Transverse colon (tissue), 4 donors: ENCODE data around the gene PLCG2. TPM values are rescaled to one million over a fixed set of nuclear protein-coding genes. Genes with fewer than 3 reads are reported as not detected.
A peak's percentile ranks its signal among the peaks of the same experiment; 100 is the strongest.

Source experiments
- DNase-seq: peaks from one replicate; pipeline ENCODE4 v3.0.0-alpha.2; 2019
- H3K27ac ChIP-seq, 4 donors: fragments of 200-600 bp; sonication (generic); 2 replicates each; pipeline ENCODE4 v1.5.1; 2016 to 2018; ENCODE audit warnings: inconsistent platforms in 4 of 4
- H3K27me3 ChIP-seq: fragments of 200-600 bp; sonication (generic); 2 replicates; pipeline ENCODE4 v1.5.1; 2017; ENCODE audit warnings: inconsistent platforms
- H3K36me3 ChIP-seq, 4 donors: fragments of 200-600 bp; sonication (generic); 2 replicates each; pipeline ENCODE4 v1.5.1; 2017 to 2019; ENCODE audit warnings: inconsistent platforms in 4 of 4
- H3K4me1 ChIP-seq, 4 donors: fragments of 200-600 bp; sonication (generic); 2 replicates each; pipeline ENCODE4 v1.5.1; 2017 to 2020; ENCODE audit warnings: inconsistent platforms in 4 of 4
- H3K4me3 ChIP-seq, 4 donors: fragments of 200-600 bp; sonication (generic); 1 replicate in 1 of 4; 2 replicates in 3 of 4; pipeline versions ENCODE4 v1.5.1 to v1.6.1; 2017 to 2019; ENCODE audit warnings: inconsistent platforms in 4 of 4
- H3K9me3 ChIP-seq, 2 donors: fragments of 200-600 bp; sonication (generic); 2 replicates each; pipeline ENCODE4 v1.5.1; 2017 to 2019; ENCODE audit warnings: inconsistent platforms in 2 of 2
- CTCF ChIP-seq, 5 experiments: fragments of 200-600 bp in 3 of 5; fragments of 450-650 bp in 2 of 5; sonication (generic) in 3 of 5; IDR thresholded peaks; 1 replicate in 2 of 5; 2 replicates in 3 of 5; pipeline ENCODE4 v1.5.1; 2016 to 2017; ENCODE audit warnings: antibody characterized with exemption in 5 of 5, inconsistent platforms in 3 of 5, mild to moderate bottlenecking in 2 of 5, moderate library complexity in 1 of 5
- EP300 ChIP-seq: sonication (generic); formaldehyde crosslinking; IDR thresholded peaks from one replicate; pipeline ENCODE4 v1.6.1; 2017; ENCODE audit warnings: antibody characterized with exemption, low read depth
- POLR2A ChIP-seq: fragments of 450-650 bp; IDR thresholded peaks from one replicate; pipeline ENCODE4 v1.6.1; 2016; ENCODE audit warnings: antibody characterized with exemption, mild to moderate bottlenecking, moderate library complexity
- POLR2AphosphoS5 ChIP-seq, 3 donors: sonication (generic); formaldehyde crosslinking; IDR thresholded peaks; one replicate each; pipeline ENCODE4 v1.6.1; 2016; ENCODE audit warnings: antibody characterized with exemption in 3 of 3
- WGBS, 2 donors: methylation state at CpG; one replicate each; pipeline ENCODE4 v1.1.5; 2018; ENCODE audit warnings: low coverage in 1 of 2; 5-methylcytosine and 5-hydroxymethylcytosine counted together
- in situ Hi-C, 4 donors: fragments of 200-750 bp; cut with MboI; loops; one replicate each; pipeline versions ENCODE4 v1.15.0 to v1.15.1; 2017; ENCODE audit warnings: low sequenced_read_pairs in 3 of 4, low pct_ligation_motif_present in 1 of 4, low pct_unique_long_range_greater_than_20kb in 1 of 4
- intact Hi-C: fragments of 100-400 bp; cut with DNase I; formaldehyde crosslinking; loops from one replicate; pipeline ENCODE4 v1.15.1; 2023; ENCODE audit warnings: low total_unique reads
- total RNA-seq, 4 donors: library from RNA; depleted of rRNA; stranded (reverse); fragments of >200 nt; gene quantifications; one replicate each; pipeline ENCODE4 v1.1.0, GENCODE V29; 2016

The PLCG2 gene
- total RNA-seq, 4 donors from 2014 or later = 9.0 to 65.9 (median 28.6) TPM

GRCh38 chr16:81940781-81941560 is 161.9 kb downstream of the PLCG2 start:
- WGBS, 2 donors = 40 to 41% methylated on average over 1 to 3 of the region's 3 CpGs
- Histone ChIP-seq H3K4me3 (no peak overlapping the region), H3K27ac (no peak overlapping the region), H3K9me3 (no peaks in the 10 kb centered on the region), H3K4me1 (no peaks in the 10 kb centered on the region), H3K27me3 (no peaks in the 10 kb centered on the region), H3K36me3 (no peaks in the 10 kb centered on the region)
- in situ Hi-C loops = loop anchor here (10.0 to 25.0 kb wide), 2 partner anchors 284 to 296 kb away; no protein-coding TSS in a partner anchor
- no peak for TF ChIP-seq EP300
- TF ChIP-seq CTCF (IDR thresholded peaks at IDR 0.05) = peak; percentile 40 to 56 (median 40)
- no peak for TF ChIP-seq POLR2A
- TF ChIP-seq POLR2AphosphoS5 (IDR thresholded peaks at IDR 0.05) = no peak
- no peak for DNase-seq
- intact Hi-C loops = no loop called here

- intact Hi-C loops = no loop called here
- no peak for DNase-seq
- H3K27me3 ChIP-seq = no peaks in the 10 kb centered on the region
These were observed 163.0 kb downstream of the PLCG2 start for GRCh38 chr16:81942007-81942601.

GRCh38 chr16:81945665-81946064 is 166.6 kb downstream of the PLCG2 start:
- no peaks in the 10 kb centered on the region for H3K27me3 ChIP-seq
- no peak for TF ChIP-seq POLR2AphosphoS5 (IDR thresholded peaks at IDR 0.05)
- no peak for TF ChIP-seq CTCF (IDR thresholded peaks at IDR 0.05)
- no peak for TF ChIP-seq POLR2A
- no peak for TF ChIP-seq EP300
- in situ Hi-C loops (loop anchor here (10.0 to 25.0 kb wide), 2 partner anchors 279 to 292 kb away; no protein-coding TSS in a partner anchor), intact Hi-C loops (no loop called here)
- no peaks in the 10 kb centered on the region for H3K9me3 ChIP-seq
- H3K36me3 ChIP-seq = no peaks in the 10 kb centered on the region
- no peak overlapping the region for H3K4me3 ChIP-seq
- no peak for DNase-seq
- H3K4me1 ChIP-seq = no peaks in the 10 kb centered on the region
- 71 to 100% methylated on average over 1 of the region's 1 CpG for WGBS, 2 donors
- no peak overlapping the region for H3K27ac ChIP-seq

More at GRCh38 chr16:81942007-81942601, 163.0 kb downstream of the PLCG2 start:
- no peaks in the 10 kb centered on the region for H3K36me3 ChIP-seq
- H3K27ac ChIP-seq = no peak overlapping the region
- no peaks in the 10 kb centered on the region for H3K9me3 ChIP-seq
- in situ Hi-C loops = loop anchor here (10.0 to 25.0 kb wide), 2 partner anchors 283 to 295 kb away; no protein-coding TSS in a partner anchor
- H3K4me1 ChIP-seq = no peaks in the 10 kb centered on the region
- WGBS, 2 donors = 95% methylated on average over 5 to 7 of the region's 7 CpGs
- TF ChIP-seq EP300 (no peak), CTCF (IDR thresholded peaks at IDR 0.05) (no peak), POLR2A (no peak), POLR2AphosphoS5 (IDR thresholded peaks at IDR 0.05) (no peak)
- H3K4me3 ChIP-seq = no peak overlapping the region

GRCh38 chr16:81946206-81946605 is 167.1 kb downstream of the PLCG2 start:
- no peak for TF ChIP-seq POLR2AphosphoS5 (IDR thresholded peaks at IDR 0.05)
- no peak for TF ChIP-seq POLR2A
- no peaks in the 10 kb centered on the region for H3K36me3 ChIP-seq
- H3K27me3 ChIP-seq = no peaks in the 10 kb centered on the region
- DNase-seq = no peak
- 89 to 93% methylated on average over 3 to 5 of the region's 5 CpGs for WGBS, 2 donors
- in situ Hi-C loops (loop anchor here (10.0 to 25.0 kb wide), 2 partner anchors 279 to 291 kb away; no protein-coding TSS in a partner anchor), intact Hi-C loops (no loop called here)
- peaks cover 5% of the 10 kb centered on the region in 2 donors for H3K9me3 ChIP-seq
- no peaks in the 10 kb centered on the region for H3K4me1 ChIP-seq
- H3K4me3 ChIP-seq = no peak overlapping the region
- H3K27ac ChIP-seq = no peak overlapping the region
